ENCODE measurements around the gene ITPRID1.
"Not testable (repeated sequence)": the region's sequence is repeated elsewhere in the genome, so short reads cannot be mapped to it uniquely, and the experiment has no call there.

The ITPRID1 gene

GRCh38 chr7:31513790-31514189 is at the start of gene ITPRID1:
ITPRID1 (plus strand) TSS chr7:31514090; CDS start chr7:31553025, 38,935 bp downstream.
- DNase-seq = no peak

- DNase-seq = no peak
Observed at GRCh38 chr7:31464601-31465000, 49.3 kb upstream of the ITPRID1 start.

GRCh38 chr7:31465285-31465684 is 48.6 kb upstream of the ITPRID1 start:
- DNase-seq = no peak

- no peak for DNase-seq
Observed at GRCh38 chr7:31466036-31466435, 47.9 kb upstream of the ITPRID1 start.

GRCh38 chr7:31470883-31471282 is 43.0 kb upstream of the ITPRID1 start:
- not testable (repeated sequence) for DNase-seq

- DNase-seq = no peak
Observed at GRCh38 chr7:31475368-31475767, 38.5 kb upstream of the ITPRID1 start.

- no peak for DNase-seq
Observed at GRCh38 chr7:31476073-31476745, 37.7 kb upstream of the ITPRID1 start.

GRCh38 chr7:31476941-31477677 is 36.8 kb upstream of the ITPRID1 start:
- DNase-seq = no peak

GRCh38 chr7:31478018-31478417 is 35.9 kb upstream of the ITPRID1 start:
- DNase-seq = no peak

GRCh38 chr7:31478721-31479120 is 35.2 kb upstream of the ITPRID1 start:
- no peak for DNase-seq

GRCh38 chr7:31487071-31487470 is 26.8 kb upstream of the ITPRID1 start:
- DNase-seq = no peak

GRCh38 chr7:31487476-31487875 is 26.4 kb upstream of the ITPRID1 start:
- DNase-seq = no peak

- DNase-seq = peak; percentile 52
Observed at GRCh38 chr7:31488562-31489203, 25.2 kb upstream of the ITPRID1 start.

- DNase-seq = no peak
Observed at GRCh38 chr7:31490796-31491314, 23.0 kb upstream of the ITPRID1 start.

- DNase-seq = no peak
Observed at GRCh38 chr7:31492086-31492485, 21.8 kb upstream of the ITPRID1 start.

- no peak for DNase-seq
Observed at GRCh38 chr7:31493714-31494181, 20.1 kb upstream of the ITPRID1 start.

GRCh38 chr7:31494421-31494820 is 19.5 kb upstream of the ITPRID1 start:
- no peak for DNase-seq

- no peak for DNase-seq
Observed at GRCh38 chr7:31495653-31496052, 18.2 kb upstream of the ITPRID1 start.

- DNase-seq = no peak
Observed at GRCh38 chr7:31497516-31497915, 16.4 kb upstream of the ITPRID1 start.

GRCh38 chr7:31500656-31501055 is 13.2 kb upstream of the ITPRID1 start:
- DNase-seq = no peak

- no peak for DNase-seq
Observed at GRCh38 chr7:31508823-31509222, 5.1 kb upstream of the ITPRID1 start.

GRCh38 chr7:31512166-31512565 is 1.7 kb upstream of the ITPRID1 start:
- DNase-seq = no peak

GRCh38 chr7:31516680-31517502 is 3.0 kb downstream of the ITPRID1 start:
- DNase-seq = no peak

All from hematopoietic multipotent progenitor cell treated with erythropoietin and hydrocortisone succinate and interleukin-3 and kit ligand, for 8 days (in vitro differentiated cells).